HG02870 (cell line): ENCODE data around the gene SMAD7.

Source experiments
- ATAC-seq: cut with Tn5 transposase; IDR thresholded peaks from one replicate; pipeline ENCODE4 v1.9.1; 2021; ENCODE audit warnings: mild to moderate bottlenecking, moderate library complexity; ENCODE audit not compliant: unreplicated experiment

Gene SMAD7

DNA sequence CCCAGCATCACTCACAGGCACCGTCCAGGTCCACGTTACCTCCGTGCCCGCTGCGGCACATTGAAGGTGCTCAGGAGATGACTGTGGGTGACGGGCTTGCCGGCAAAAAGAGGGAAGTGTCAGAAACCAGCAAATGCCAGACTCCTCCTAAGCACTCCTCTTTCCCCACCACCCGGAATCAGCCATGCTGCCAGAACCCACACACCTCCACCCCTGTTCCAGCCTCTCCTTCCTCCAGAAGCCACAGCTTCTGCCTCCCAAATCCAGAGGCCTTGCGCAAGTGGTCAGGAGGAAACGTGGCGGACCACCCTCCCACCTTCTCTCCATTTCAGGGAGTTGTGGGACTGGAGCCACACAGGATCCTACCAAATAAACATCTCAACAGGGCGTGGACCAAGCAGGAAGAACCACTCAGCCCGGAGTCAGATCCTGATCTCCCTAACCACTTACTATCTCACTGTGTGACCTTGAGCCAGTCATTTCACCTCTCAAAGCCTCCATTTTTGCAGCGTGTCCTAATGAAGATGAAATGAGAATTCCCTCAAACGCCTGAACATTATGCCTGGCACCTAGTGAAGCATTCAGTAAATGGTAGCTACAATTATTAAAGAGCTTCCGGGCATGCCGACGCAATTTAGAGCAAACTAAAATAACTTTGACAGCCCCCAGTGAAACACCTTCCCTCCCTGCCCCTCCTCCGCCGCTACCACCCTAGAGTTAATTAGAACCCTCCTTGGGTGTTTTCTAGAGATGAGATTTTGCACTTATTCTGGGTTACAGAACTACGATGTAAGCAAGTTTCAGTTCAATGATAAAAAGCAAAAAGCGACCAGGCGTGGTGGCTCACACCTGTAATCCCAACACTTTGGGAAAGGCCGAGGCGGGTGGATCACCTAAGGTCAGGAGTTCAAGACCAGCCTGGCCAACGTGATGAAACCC lies 32.9 kb downstream of the SMAD7 start:
- ATAC-seq: no peak

- no peak for ATAC-seq
These were observed 34.9 kb downstream of the SMAD7 start for GRCh38 chr18:48915626-48916425.

GRCh38 chr18:48914581-48915251 lies 36.0 kb downstream of the SMAD7 start:
- ATAC-seq: no peak

GRCh38 chr18:48913775-48914174 lies 37.0 kb downstream of the SMAD7 start:
- no peak for ATAC-seq

GRCh38 chr18:48913201-48913600 lies 37.6 kb downstream of the SMAD7 start:
- no peak for ATAC-seq

GRCh38 chr18:48910972-48911545 lies 39.7 kb downstream of the SMAD7 start:
- no peak for ATAC-seq

GRCh38 chr18:48909721-48910120 lies 41.0 kb downstream of the SMAD7 start:
- ATAC-seq: no peak

- ATAC-seq: no peak
These were observed 41.8 kb downstream of the SMAD7 start for GRCh38 chr18:48908916-48909315.

- ATAC-seq: no peak
These were observed 45.3 kb downstream of the SMAD7 start for GRCh38 chr18:48905513-48905912.

- no peak for ATAC-seq
These were observed 45.8 kb downstream of the SMAD7 start for GRCh38 chr18:48904847-48905394.

DNA sequence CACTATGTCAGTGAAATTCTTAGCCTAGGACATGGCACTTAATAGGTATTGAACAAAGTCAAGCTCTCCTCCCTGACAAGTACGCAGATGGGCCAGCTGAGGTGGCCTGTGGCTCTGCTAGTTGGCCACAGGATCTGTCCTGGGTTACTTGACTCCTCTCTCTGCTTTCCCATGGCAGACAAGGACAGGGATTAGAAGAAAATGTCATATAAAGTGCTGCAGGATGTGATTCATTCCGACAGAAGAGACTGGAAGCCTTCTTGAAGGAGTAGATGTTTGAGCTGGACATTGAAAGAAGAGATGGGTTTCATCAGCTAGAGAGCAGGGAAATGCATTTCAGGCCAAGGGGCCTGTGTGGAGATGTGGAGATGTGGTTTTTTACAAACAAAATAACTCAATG lies 46.7 kb downstream of the SMAD7 start:
- ATAC-seq: no peak

DNA sequence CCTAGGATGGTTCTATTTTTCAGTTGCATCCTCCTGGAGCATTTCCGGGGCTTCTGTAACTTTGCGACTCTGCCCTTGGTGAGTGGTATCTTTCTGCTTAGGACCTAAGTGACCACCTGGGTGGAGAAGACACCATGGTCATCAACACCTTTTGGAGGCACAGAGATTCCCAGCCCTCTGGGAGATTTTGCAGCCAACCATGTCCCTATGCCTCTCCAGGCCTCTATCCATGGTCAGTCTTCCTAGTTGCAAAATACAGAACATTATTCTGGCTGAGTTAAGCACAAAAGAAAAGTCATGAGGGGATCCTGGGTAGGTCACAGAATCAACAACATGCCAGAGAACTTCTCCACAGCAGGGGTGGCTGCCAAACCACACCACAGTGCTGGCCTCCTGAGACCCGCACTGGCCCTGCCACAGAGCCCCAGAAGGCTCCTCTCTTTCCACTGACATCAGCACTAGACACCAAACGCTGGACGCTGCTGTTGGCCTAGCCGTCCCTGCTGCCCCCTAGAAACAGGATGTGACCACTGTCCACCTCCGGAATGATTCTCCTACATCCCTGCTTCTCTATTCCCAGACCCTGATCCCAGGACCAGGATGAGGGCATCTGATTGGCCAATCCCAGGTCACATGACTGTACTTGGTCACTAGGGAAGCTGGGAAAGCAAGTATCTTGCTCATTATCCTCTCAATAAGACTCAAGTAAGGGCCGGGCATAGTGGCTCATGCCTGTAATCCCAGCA lies 47.7 kb downstream of the SMAD7 start:
- no peak for ATAC-seq

- no peak for ATAC-seq
These were observed 48.5 kb downstream of the SMAD7 start for GRCh38 chr18:48902023-48902855.

GRCh38 chr18:48901145-48902022 lies 49.4 kb downstream of the SMAD7 start:
- ATAC-seq: no peak

DNA sequence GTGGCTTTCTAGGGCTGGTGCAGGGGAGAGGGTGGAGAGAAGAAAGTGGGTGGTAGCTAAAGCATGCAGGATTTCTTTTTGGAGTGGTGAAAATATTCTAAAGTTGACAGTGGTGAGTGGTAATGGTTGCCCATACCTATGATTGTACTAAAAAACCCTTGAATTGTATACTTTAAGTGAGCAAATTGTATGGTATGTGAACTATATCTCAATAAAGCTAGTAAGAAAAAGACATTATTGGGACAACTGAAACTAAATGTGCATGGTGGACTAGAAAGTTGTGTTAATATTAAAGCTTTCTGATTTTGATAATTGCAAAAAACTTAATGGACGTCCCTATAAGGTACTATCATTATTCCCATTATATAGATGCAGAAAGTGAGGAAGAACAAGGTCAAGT lies 50.3 kb downstream of the SMAD7 start:
- no peak for ATAC-seq

GRCh38 chr18:48899558-48900174 lies 51.1 kb downstream of the SMAD7 start:
- ATAC-seq: no peak

DNA sequence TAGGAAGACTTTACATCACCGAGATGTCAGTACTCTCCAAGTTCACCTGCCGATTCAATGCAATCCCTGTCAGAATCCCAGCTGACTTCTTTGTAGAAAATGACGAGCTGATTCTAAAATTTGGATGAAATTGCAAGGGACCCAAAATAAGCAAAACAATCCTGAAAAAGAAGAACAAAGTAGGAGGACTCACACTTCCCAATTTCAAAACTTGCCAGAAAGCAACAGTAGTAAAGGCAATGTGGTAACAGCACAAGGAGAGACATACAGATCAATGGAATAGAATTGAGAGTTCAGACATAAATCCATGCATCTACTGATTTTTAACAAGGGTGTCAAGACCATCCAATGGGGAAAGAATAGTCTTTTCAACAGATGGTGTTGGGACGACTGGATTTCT lies 52.2 kb downstream of the SMAD7 start:
- no peak for ATAC-seq

DNA sequence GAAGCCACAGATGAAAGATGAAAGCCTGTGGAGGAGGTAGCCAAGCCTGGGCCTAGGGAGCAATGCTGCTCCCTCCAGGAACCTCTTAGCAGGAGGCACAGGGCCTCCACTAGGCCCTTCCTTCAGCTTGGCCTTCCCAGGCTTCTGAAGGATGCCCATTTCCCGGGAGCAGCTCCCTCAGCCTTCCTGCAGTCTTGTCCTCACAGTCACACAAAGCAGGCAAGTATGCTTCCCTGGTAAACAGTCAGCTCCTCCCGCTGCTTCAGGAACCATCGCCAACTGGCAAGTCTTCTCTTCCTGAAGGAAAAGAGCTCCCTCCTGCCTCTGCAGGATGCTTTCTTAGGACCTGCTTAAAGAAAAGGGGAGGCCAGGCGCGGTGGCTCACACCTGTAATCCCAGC lies 53.2 kb downstream of the SMAD7 start:
- peak; percentile 10 for ATAC-seq
